ENCODE data around the gene GLE1. TPM values are rescaled to one million over a fixed set of nuclear protein-coding genes. Genes with fewer than 3 reads are reported as not detected.
"Not testable (repeated sequence)": the region's sequence is repeated elsewhere in the genome, so short reads cannot be mapped to it uniquely, and the experiment has no call there.

The GLE1 gene
- total and polyA plus RNA-seq, 2 experiments from 2014 or later = 13.3 to 19.5 TPM

DNA sequence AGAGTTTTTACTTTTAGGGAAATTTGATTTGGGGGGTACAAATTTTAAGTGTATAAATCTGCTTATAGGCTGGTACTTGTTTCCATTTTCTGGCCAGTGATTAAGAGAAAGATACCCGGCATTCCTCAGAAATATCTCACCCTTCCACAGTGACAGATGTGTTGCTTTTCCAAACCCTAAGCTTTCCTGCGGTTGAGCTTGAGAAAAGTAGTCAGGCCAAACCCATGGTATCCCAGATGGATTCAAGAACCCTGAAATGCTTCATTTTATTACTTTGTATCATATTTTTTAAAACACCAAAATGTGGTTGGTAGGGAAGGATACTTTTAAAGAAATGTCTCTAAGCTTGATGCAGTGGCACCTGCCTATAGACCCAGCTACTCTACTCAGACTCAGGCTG lies 71.4 kb downstream of the GLE1 start:
- no peak overlapping the region for H2AFZ ChIP-seq
- peaks cover 5% of the 10 kb centered on the region for H4K20me1 ChIP-seq (ENCODE audit: insufficient read depth, poor library complexity, severe bottlenecking)
- no peak for DNase-seq (ENCODE audit: low spot score)
- no peaks in the 10 kb centered on the region for H3K4me1 ChIP-seq (ENCODE audit: insufficient read depth)
- TF ChIP-seq EZH2 (IDR thresholded peaks at IDR 0.05; ENCODE audit: borderline replicate concordance) (no peak), EZH2phosphoT487 (IDR thresholded peaks at IDR 0.05; ENCODE audit: low read depth, severe bottlenecking, unreplicated experiment) (no peak)
- TF ChIP-seq, protein P1, sequence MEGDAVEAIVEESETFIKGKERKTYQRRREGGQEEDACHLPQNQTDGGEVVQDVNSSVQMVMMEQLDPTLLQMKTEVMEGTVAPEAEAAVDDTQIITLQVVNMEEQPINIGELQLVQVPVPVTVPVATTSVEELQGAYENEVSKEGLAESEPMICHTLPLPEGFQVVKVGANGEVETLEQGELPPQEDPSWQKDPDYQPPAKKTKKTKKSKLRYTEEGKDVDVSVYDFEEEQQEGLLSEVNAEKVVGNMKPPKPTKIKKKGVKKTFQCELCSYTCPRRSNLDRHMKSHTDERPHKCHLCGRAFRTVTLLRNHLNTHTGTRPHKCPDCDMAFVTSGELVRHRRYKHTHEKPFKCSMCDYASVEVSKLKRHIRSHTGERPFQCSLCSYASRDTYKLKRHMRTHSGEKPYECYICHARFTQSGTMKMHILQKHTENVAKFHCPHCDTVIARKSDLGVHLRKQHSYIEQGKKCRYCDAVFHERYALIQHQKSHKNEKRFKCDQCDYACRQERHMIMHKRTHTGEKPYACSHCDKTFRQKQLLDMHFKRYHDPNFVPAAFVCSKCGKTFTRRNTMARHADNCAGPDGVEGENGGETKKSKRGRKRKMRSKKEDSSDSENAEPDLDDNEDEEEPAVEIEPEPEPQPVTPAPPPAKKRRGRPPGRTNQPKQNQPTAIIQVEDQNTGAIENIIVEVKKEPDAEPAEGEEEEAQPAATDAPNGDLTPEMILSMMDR (IDR thresholded peaks at IDR 0.05; ENCODE audit: poor library complexity) = no peak
- H3K4me3 ChIP-seq = no peak overlapping the region
- 92% methylated on average over 2 of the region's 2 CpGs for WGBS (ENCODE audit: low lambda C conversion rate, missing lambda C conversion rate)
- peak overlapping the region; percentile 23 for H3K27ac ChIP-seq
- no peaks in the 10 kb centered on the region for H3K9me2 ChIP-seq (replicated peaks; ENCODE audit: insufficient read depth)
- peaks cover 13% of the 10 kb centered on the region for H3K36me3 ChIP-seq (replicated peaks; ENCODE audit: insufficient read depth, low read depth)
- H3K9me3 ChIP-seq (ENCODE audit: low read depth) = no peaks in the 10 kb centered on the region
- H3K27me3 ChIP-seq = no peaks in the 10 kb centered on the region
- H3K4me2 ChIP-seq = no peak overlapping the region
- peaks cover 18% of the 10 kb centered on the region for H3K79me2 ChIP-seq

DNA sequence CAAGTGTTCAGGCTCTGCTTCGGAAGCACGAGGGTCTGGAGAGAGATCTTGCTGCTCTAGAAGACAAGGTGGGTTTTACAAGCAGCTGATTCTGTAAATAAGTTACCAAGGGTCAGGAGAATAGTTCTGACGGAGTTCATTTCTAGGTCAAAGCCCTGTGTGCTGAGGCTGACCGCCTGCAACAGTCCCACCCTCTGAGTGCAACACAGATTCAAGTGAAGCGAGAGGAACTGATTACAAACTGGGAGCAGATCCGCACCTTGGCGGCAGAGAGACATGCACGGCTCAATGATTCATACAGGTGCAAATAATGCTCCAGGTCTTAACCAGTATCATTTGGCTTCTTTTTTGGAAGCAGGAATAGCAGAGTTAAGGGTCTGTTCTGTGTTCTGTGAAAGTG lies 72.7 kb downstream of the GLE1 start:
- no peak overlapping the region for H2AFZ ChIP-seq
- H3K27me3 ChIP-seq = no peaks in the 10 kb centered on the region
- H3K9me3 ChIP-seq (ENCODE audit: low read depth) = no peaks in the 10 kb centered on the region
- H3K27ac ChIP-seq = no peak overlapping the region
- no peak overlapping the region for H3K4me3 ChIP-seq
- H3K4me1 ChIP-seq (ENCODE audit: insufficient read depth) = no peaks in the 10 kb centered on the region
- peak; percentile 28 for DNase-seq (ENCODE audit: low spot score)
- peaks cover 13% of the 10 kb centered on the region for H3K36me3 ChIP-seq (replicated peaks; ENCODE audit: insufficient read depth, low read depth)
- no peak overlapping the region for H3K4me2 ChIP-seq
- peaks cover 5% of the 10 kb centered on the region for H3K79me2 ChIP-seq
- H4K20me1 ChIP-seq (ENCODE audit: insufficient read depth, poor library complexity, severe bottlenecking) = peaks cover 4% of the 10 kb centered on the region
- TF ChIP-seq EZH2phosphoT487 (IDR thresholded peaks at IDR 0.05; ENCODE audit: low read depth, severe bottlenecking, unreplicated experiment) (no peak), EZH2 (IDR thresholded peaks at IDR 0.05; ENCODE audit: borderline replicate concordance) (no peak)
- WGBS (ENCODE audit: low lambda C conversion rate, missing lambda C conversion rate) = 60% methylated on average over 8 of the region's 8 CpGs
- H3K9me2 ChIP-seq (replicated peaks; ENCODE audit: insufficient read depth) = no peaks in the 10 kb centered on the region

GRCh38 chr9:128579194-128579593 lies 74.7 kb downstream of the GLE1 start:
- no peak overlapping the region for H2AFZ ChIP-seq
- H3K27me3 ChIP-seq = no peaks in the 10 kb centered on the region
- no peaks in the 10 kb centered on the region for H4K20me1 ChIP-seq (ENCODE audit: insufficient read depth, poor library complexity, severe bottlenecking)
- H3K4me1 ChIP-seq (ENCODE audit: insufficient read depth) = no peaks in the 10 kb centered on the region
- peaks cover 13% of the 10 kb centered on the region for H3K36me3 ChIP-seq (replicated peaks; ENCODE audit: insufficient read depth, low read depth)
- no peaks in the 10 kb centered on the region for H3K9me2 ChIP-seq (replicated peaks; ENCODE audit: insufficient read depth)
- no peaks in the 10 kb centered on the region for H3K79me2 ChIP-seq
- DNase-seq (ENCODE audit: low spot score) = no peak
- WGBS (ENCODE audit: low lambda C conversion rate, missing lambda C conversion rate) = 92% methylated on average over 1 of the region's 1 CpG
- no peak overlapping the region for H3K4me2 ChIP-seq
- H3K9me3 ChIP-seq (ENCODE audit: low read depth) = no peaks in the 10 kb centered on the region
- TF ChIP-seq EZH2phosphoT487 (IDR thresholded peaks at IDR 0.05; ENCODE audit: low read depth, severe bottlenecking, unreplicated experiment) (no peak), EZH2 (IDR thresholded peaks at IDR 0.05; ENCODE audit: borderline replicate concordance) (no peak)
- TF ChIP-seq, protein P1 (IDR thresholded peaks at IDR 0.05; ENCODE audit: poor library complexity) = no peak
- no peak overlapping the region for H3K27ac ChIP-seq
- H3K4me3 ChIP-seq = no peak overlapping the region

DNA sequence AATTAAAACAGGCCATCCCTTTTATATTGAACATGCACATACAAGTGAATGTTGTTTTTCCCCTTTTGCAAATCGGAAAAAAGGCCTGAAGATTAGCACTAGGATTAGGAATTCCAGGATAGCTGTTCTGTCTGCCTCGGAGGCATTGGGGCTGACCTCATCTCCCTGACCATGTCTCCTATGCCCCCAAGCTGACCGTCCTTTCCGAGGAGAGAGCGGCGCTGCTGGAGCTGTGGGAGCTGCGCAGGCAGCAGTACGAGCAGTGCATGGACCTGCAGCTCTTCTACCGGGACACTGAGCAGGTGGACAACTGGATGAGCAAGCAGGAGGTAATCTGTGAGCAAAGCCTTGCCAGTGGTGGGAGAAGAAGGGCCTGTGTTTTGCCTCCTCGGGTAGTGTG lies 76.2 kb downstream of the GLE1 start:
- H4K20me1 ChIP-seq (ENCODE audit: insufficient read depth, poor library complexity, severe bottlenecking) = no peaks in the 10 kb centered on the region
- no peak overlapping the region for H2AFZ ChIP-seq
- WGBS (ENCODE audit: low lambda C conversion rate, missing lambda C conversion rate) = 89% methylated on average over 10 of the region's 10 CpGs
- H3K36me3 ChIP-seq (replicated peaks; ENCODE audit: insufficient read depth, low read depth) = peaks cover 13% of the 10 kb centered on the region
- no peak for DNase-seq (ENCODE audit: low spot score)
- no peaks in the 10 kb centered on the region for H3K27me3 ChIP-seq
- no peaks in the 10 kb centered on the region for H3K4me1 ChIP-seq (ENCODE audit: insufficient read depth)
- no peaks in the 10 kb centered on the region for H3K79me2 ChIP-seq
- no peak overlapping the region for H3K4me3 ChIP-seq
- no peaks in the 10 kb centered on the region for H3K9me3 ChIP-seq (ENCODE audit: low read depth)
- H3K9me2 ChIP-seq (replicated peaks; ENCODE audit: insufficient read depth) = no peaks in the 10 kb centered on the region
- TF ChIP-seq EZH2phosphoT487 (IDR thresholded peaks at IDR 0.05; ENCODE audit: low read depth, severe bottlenecking, unreplicated experiment) = no peak
- no peak for TF ChIP-seq EZH2 (IDR thresholded peaks at IDR 0.05; ENCODE audit: borderline replicate concordance)
- TF ChIP-seq, protein P1 (IDR thresholded peaks at IDR 0.05; ENCODE audit: poor library complexity) = no peak
- no peak overlapping the region for H3K4me2 ChIP-seq
- H3K27ac ChIP-seq = no peak overlapping the region

DNA sequence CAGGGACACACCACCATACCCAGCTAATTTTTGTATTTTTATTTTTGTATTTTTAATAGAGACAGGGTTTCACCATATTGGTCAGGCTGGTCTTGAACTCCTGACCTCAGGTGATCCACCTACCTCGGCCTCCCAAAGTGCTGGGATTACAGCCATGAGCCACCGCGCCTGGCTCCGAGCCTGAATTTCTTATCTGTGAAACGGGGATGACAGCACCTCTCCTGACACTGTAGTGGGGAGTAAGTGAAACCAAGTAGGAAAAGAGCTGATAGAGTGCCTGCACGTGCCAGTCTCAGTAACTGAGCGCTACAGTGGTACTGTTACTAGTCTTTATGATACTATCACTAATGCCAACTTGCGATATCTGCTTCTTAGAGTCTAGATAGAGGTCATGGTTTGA lies 80.6 kb downstream of the GLE1 start:
- H4K20me1 ChIP-seq (ENCODE audit: insufficient read depth, poor library complexity, severe bottlenecking); H3K79me2 ChIP-seq; H2AFZ ChIP-seq; DNase-seq (ENCODE audit: low spot score); H3K27ac ChIP-seq; H3K4me3 ChIP-seq; H3K36me3 ChIP-seq (replicated peaks; ENCODE audit: insufficient read depth, low read depth); H3K4me1 ChIP-seq (ENCODE audit: insufficient read depth); H3K9me2 ChIP-seq (replicated peaks; ENCODE audit: insufficient read depth); H3K9me3 ChIP-seq (ENCODE audit: low read depth); H3K27me3 ChIP-seq; H3K4me2 ChIP-seq: not testable (repeated sequence)
- WGBS (ENCODE audit: low lambda C conversion rate, missing lambda C conversion rate) = 93% methylated on average over 8 of the region's 8 CpGs

- not testable (repeated sequence) for H3K27me3 ChIP-seq; H3K4me2 ChIP-seq; H4K20me1 ChIP-seq (ENCODE audit: insufficient read depth, poor library complexity, severe bottlenecking); H3K4me3 ChIP-seq; H3K9me2 ChIP-seq (replicated peaks; ENCODE audit: insufficient read depth); H3K36me3 ChIP-seq (replicated peaks; ENCODE audit: insufficient read depth, low read depth); H2AFZ ChIP-seq; H3K79me2 ChIP-seq; H3K9me3 ChIP-seq (ENCODE audit: low read depth); DNase-seq (ENCODE audit: low spot score); H3K4me1 ChIP-seq (ENCODE audit: insufficient read depth)
- WGBS (ENCODE audit: low lambda C conversion rate, missing lambda C conversion rate) = 70% methylated on average over 11 of the region's 11 CpGs
- peak overlapping the region; percentile 19 for H3K27ac ChIP-seq
Observed at GRCh38 chr9:128586934-128587333, 82.4 kb downstream of the GLE1 start.
